Cardiac ventricle fibroblast (primary cell): ENCODE results near the gene PTTG1. TPM values are rescaled to one million over a fixed set of nuclear protein-coding genes. Genes with fewer than 3 reads are reported as not detected.

Experiments used
- total RNA-seq: library from RNA; depleted of rRNA; stranded (reverse); fragments of >200 nt; gene quantifications from 2 replicates; pipeline ENCODE4 v1.2.3, GENCODE V29; 2015

The PTTG1 gene
- total RNA-seq: 13.2 and 38.9 TPM in 2 replicates

DNA sequence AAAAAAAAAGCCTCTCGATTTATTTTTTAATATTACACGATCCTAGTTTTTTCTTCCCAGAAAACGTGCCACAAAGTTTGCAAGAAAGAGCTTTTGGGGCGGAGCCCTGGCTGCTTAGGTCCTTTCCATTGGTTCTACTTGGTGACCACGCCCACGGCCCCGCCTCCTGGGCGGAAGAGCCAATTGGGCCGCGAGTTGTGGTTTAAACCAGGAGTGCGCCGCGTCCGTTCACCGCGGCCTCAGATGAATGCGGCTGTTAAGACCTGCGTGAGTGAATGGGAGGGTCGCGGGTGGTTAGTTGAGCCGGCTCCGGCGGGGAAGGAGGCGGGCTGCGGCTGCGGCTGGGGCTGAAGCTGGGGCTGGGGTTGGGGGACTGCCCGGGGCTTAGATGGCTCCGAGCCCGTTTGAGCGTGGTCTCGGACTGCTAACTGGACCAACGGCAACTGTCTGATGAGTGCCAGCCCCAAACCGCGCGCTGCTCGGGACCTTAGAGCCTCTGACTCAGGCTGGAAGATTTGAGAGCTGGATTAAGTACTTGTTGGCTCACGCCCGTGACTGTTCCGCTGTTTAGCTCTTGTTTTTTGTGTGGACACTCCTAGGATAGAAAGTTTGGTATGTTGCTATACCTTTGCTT is at the start of gene PTTG1:
Gene PTTG1 (plus strand): TSS at position 231 of the 634 bp plus-strand sequence. CDS start 458 bp downstream, outside the sequence.

DNA sequence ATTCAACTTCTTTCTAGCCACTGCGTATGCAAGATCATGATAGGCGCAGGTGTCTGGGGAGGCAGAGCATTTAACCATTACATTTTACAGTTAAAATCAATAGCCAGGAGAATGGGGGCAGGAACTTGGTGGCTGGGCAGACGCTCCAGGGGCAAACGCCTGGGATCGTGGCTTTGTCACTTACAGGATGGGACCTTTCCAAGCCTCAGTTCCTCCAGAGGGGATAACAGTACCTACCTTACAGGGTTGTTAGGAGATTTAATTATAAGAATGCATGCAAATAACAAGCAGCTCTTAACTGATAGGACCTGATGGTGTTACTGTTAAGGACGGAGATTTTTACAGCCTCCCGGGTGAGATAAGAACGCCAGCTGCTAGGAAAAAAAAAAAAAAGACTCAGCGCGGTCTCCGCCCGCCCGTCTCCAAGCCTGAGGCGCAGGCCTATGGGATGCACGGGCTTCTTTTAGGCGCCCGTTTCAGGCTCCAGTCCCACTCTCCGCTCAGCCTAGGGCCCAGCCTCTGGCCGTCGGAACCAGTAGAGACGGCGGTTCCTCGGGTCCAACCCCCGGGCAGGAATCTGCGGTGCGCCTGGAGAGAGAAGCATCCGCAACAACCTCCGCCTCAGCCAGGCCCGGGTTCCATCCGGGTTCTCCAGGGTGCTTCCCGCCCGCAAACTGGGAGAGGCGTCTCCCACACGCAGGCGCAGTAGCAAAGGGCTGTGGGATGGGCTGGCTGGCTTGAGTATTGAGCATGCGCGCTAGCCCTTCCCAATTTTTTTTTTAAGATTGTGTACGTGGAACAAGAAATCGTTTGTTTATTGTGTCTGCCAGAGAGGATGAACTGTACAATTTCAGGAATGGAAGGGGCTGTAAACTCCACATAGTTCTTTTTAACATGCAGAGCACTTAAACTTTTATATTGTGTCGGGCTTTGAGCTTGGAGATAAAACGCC is 22.0 kb upstream of the PTTG1 start, which contains the start of gene FAM200C:
Gene FAM200C (minus strand): TSS at position 653 of the 952 bp plus-strand sequence. CDS start 4,564 bp downstream, outside the sequence.

DNA sequence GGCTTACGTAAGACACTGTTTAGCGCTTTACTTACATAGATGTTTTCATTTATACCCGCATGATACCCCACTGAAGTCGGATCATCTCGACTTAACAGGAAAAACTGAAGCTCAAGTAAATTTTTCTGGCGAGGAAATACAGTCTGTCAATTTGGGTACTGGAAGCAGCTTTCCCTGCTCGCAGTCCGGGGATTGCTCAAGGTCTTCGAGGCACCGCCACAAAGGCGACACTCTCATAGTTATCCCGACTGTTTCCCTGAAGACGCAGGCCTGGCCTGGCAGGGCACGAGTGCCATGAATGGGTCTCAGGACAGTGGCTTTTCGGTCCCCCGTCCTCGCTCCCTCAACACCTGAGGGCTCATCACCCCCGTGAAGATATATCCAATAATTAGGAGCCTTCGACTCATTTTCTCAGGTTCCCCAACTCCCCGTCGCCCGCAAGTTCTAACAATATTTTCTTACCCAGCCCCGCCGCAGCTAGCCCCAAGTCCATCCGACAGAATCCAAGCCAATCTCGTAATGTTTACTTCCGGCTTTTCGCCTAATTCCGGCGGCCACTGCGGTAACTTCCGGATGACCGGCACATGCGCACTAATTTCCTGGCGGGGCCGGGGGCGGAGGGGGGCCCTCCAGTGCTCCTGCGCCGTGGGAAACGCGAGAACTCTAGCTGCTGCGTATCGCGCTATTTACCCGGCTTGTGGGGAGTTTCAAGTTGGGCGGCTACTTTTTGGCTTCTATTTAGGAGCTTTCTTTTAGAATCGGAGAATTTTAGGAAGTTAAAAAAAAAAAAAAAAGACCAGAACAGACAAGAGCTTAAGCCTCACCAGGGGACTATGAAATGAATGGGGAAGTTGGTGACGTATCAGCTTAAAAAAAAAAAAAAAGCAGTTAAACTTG is 2.8 kb upstream of the PTTG1 start, which contains the start of gene SLU7:
Gene SLU7 (minus strand): TSS at position 521 of the 897 bp plus-strand sequence. CDS start 3,787 bp downstream, outside the sequence.

Other genes starting within 250 kb of the PTTG1 start
- not detected in 2 replicates for gene FABP6, start 192.3 kb upstream of the PTTG1 start, total RNA-seq
- 0.06 and 0.39 TPM in 2 replicates for gene CCNJL, start 109.3 kb upstream of the PTTG1 start, total RNA-seq
- not detected in 2 replicates for gene C1QTNF2, start 51.2 kb upstream of the PTTG1 start, total RNA-seq
- 2.4 and 3.2 TPM in 2 replicates for gene FAM200C, start 21.8 kb upstream of the PTTG1 start, total RNA-seq
- gene SLU7, start 2.8 kb upstream of the PTTG1 start, total RNA-seq: 29.3 and 47.0 TPM in 2 replicates